GM12878 (cell line): ENCODE results near the gene SELENOP. TPM values are rescaled to one million over a fixed set of nuclear protein-coding genes. Genes with fewer than 3 reads are reported as not detected.

Experiments used
- ATAC-seq: fragments of 200-7000 bp; cut with Tn5 transposase; 3 replicates; pipeline ENCODE4 v1.9.1; 2020; ENCODE audit warnings: mild to moderate bottlenecking, moderate library complexity
- BruUV-seq: library from RNA; stranded (reverse); fragments of 400-500 nt; replicated peaks from 2 replicates; lab custom pipeline; 2021; lab: Mats Ljungman, UMichigan
- CTCF ChIA-PET: fragments of 300-600 bp; sonication (Branson Sonifier 250); formaldehyde crosslinking; extraction: SDS; loops from one replicate; lab custom pipeline; 2021; ENCODE audit warnings: inconsistent platforms; lab: Yijun Ruan, JAX
- POLR2A ChIA-PET: fragments of 350-600 bp; formaldehyde crosslinking; extraction: SDS; loops from one replicate; lab custom pipeline; 2021; ENCODE audit warnings: inconsistent platforms; lab: Charles Lee
- RAD21 ChIA-PET: fragments of 300-600 bp; sonication (Branson Sonifier 250); formaldehyde crosslinking; loops from one replicate; lab custom pipeline; 2023; ENCODE audit warnings: antibody characterized with exemption; ENCODE audit not compliant: unreplicated experiment; lab: Charles Lee
- SMC1A ChIA-PET: fragments of 300-600 bp; sonication (Branson Sonifier 250); formaldehyde crosslinking; loops from one replicate; lab custom pipeline; 2023; ENCODE audit not compliant: unreplicated experiment, uncharacterized antibody; lab: Charles Lee
- DNase-seq: peaks from one replicate; pipeline ENCODE4 v3.0.0-alpha.2; 2011; ENCODE audit warnings: low read depth, low spot score
- FAIRE-seq: peaks from 3 replicates; lab custom pipeline; 2011; peaks lifted over from hg19 to GRCh38; lab: Jason Lieb, UNC
- H2AFZ ChIP-seq: 2 replicates; pipeline ENCODE4 v1.6.0; 2011; ENCODE audit warnings: low read depth, low read length, control low read depth; ENCODE audit not compliant: control insufficient read depth
- H3K27ac ChIP-seq: 2 replicates; pipeline ENCODE4 v1.5.1; 2011; ENCODE audit warnings: control low read depth; ENCODE audit not compliant: control insufficient read depth, insufficient read depth
- H3K27me3 ChIP-seq, 2 experiments: replicated peaks in 1 of 2; 2 replicates each; pipeline versions ENCODE4 v1.6.0 to v1.6.1; 2011; ENCODE audit warnings: low read length in 1 of 2; ENCODE audit not compliant: control insufficient read depth in 2 of 2, insufficient read depth in 2 of 2
- H3K36me3 ChIP-seq, 2 experiments: 2 replicates each; pipeline ENCODE4 v1.5.1; 2011; ENCODE audit warnings: low read length in 1 of 2; ENCODE audit not compliant: control insufficient read depth in 2 of 2, insufficient read depth in 2 of 2
- H3K4me1 ChIP-seq: 2 replicates; pipeline ENCODE4 v1.6.1; 2011; ENCODE audit warnings: mild to moderate bottlenecking, low read length, moderate library complexity, mixed read lengths; ENCODE audit not compliant: control insufficient read depth, insufficient read depth
- H3K4me2 ChIP-seq: 2 replicates; pipeline ENCODE4 v1.6.0; 2011; ENCODE audit warnings: control low read depth; ENCODE audit not compliant: control insufficient read depth, insufficient read depth
- H3K4me3 ChIP-seq: fragments of 200-600 bp; sonication (generic); 2 replicates; pipeline ENCODE4 v1.5.1; 2016
- H3K79me2 ChIP-seq: 2 replicates; pipeline ENCODE4 v1.6.0; 2011; ENCODE audit warnings: low read length; ENCODE audit not compliant: control insufficient read depth, insufficient read depth
- H3K9ac ChIP-seq: 2 replicates; pipeline ENCODE4 v1.8.0; 2011; ENCODE audit warnings: low read length, control low read depth, mixed read lengths; ENCODE audit not compliant: control insufficient read depth, insufficient read depth
- H3K9me3 ChIP-seq: replicated peaks from 3 replicates; pipeline ENCODE4 v1.5.1; 2011; ENCODE audit warnings: mild to moderate bottlenecking, low read length; ENCODE audit not compliant: control insufficient read depth, insufficient read depth
- H4K20me1 ChIP-seq: 2 replicates; pipeline ENCODE4 v1.6.0; 2011; ENCODE audit not compliant: control insufficient read depth, insufficient read depth
- BRCA1 ChIP-seq: IDR thresholded peaks from 2 replicates; pipeline ENCODE4 v1.6.1; 2011; ENCODE audit warnings: low read depth, low read length, improper control_type of control experiment
- FOXM1 ChIP-seq: IDR thresholded peaks from 2 replicates; pipeline ENCODE4 v1.6.1; 2012; ENCODE audit warnings: low read depth, mild to moderate bottlenecking, inconsistent platforms, low read length, moderate library complexity
- HDGF ChIP-seq: fragments of 450-650 bp; IDR thresholded peaks from 2 replicates; pipeline ENCODE4 v1.6.1; 2016; ENCODE audit warnings: antibody characterized with exemption
- MTA3 ChIP-seq: IDR thresholded peaks from 2 replicates; pipeline ENCODE4 v1.6.1; 2012; ENCODE audit warnings: low read length, inconsistent platforms, borderline replicate concordance
- MXI1 ChIP-seq: fragments of 150-350 bp; IDR thresholded peaks from 2 replicates; pipeline ENCODE4 v1.6.1; 2011; ENCODE audit warnings: low read depth, mild to moderate bottlenecking, inconsistent platforms, low read length, improper control_type of control experiment
- MYB ChIP-seq: fragments of 150-350 bp; IDR thresholded peaks from 2 replicates; pipeline ENCODE4 v1.6.1; 2014; ENCODE audit warnings: mild to moderate bottlenecking, low read depth, low read length, borderline replicate concordance
- POU2F2 ChIP-seq: IDR thresholded peaks from 3 replicates; pipeline ENCODE4 v1.6.1; 2011; ENCODE audit warnings: low read depth, mild to moderate bottlenecking, low read length, borderline replicate concordance
- SIN3A ChIP-seq: IDR thresholded peaks from 2 replicates; pipeline ENCODE4 v1.6.1; 2012; ENCODE audit warnings: low read depth, low read length, improper control_type of control experiment
- SPI1 ChIP-seq: IDR thresholded peaks from 2 replicates; pipeline ENCODE4 v1.6.1; 2011; ENCODE audit warnings: low read depth, mild to moderate bottlenecking, low read length, moderate library complexity, borderline replicate concordance; ENCODE audit not compliant: insufficient read depth
- SUPT20H ChIP-seq: IDR thresholded peaks from 2 replicates; pipeline ENCODE4 v1.6.1; 2011; ENCODE audit warnings: low read depth, mild to moderate bottlenecking, low read length, moderate library complexity, borderline replicate concordance; ENCODE audit not compliant: control insufficient read depth
- ZNF217 ChIP-seq: fragments of 450-650 bp; IDR thresholded peaks from 2 replicates; pipeline ENCODE4 v1.6.1; 2017; ENCODE audit warnings: antibody characterized with exemption, mild to moderate bottlenecking
- ZSCAN29 ChIP-seq: fragments of 450-650 bp; IDR thresholded peaks from 2 replicates; pipeline ENCODE4 v1.6.1; 2017; ENCODE audit warnings: mild to moderate bottlenecking, moderate library complexity
- ZZZ3 ChIP-seq: IDR thresholded peaks from 2 replicates; pipeline ENCODE4 v1.6.1; 2011; ENCODE audit warnings: low read depth; ENCODE audit not compliant: control insufficient read depth, insufficient read length
- WGBS: methylation state at CpG from one replicate; pipeline ENCODE4 v1.1.6; 2016; ENCODE audit warnings: low lambda C conversion rate; ENCODE audit not compliant: insufficient replicate concordance, insufficient coverage; ENCODE audit errors: missing lambda C conversion rate; 5-methylcytosine and 5-hydroxymethylcytosine counted together
- in situ Hi-C: fragments of 300-500 bp; cut with MboI; formaldehyde crosslinking; loops from 9 replicates; pipeline ENCODE4 v1.14.3; 2018; ENCODE audit warnings: mixed read lengths
- intact Hi-C: fragments of 100-400 bp; cut with micrococcal nuclease; formaldehyde crosslinking; loops from one replicate; pipeline ENCODE4 v1.14.2; 2022; ENCODE audit not compliant: unreplicated experiment
- polyA plus RNA-seq, 11 experiments: library from polyadenylated mRNA; depleted of rRNA in 4 of 11; unstranded in 6 of 11; stranded (reverse) in 5 of 11; fragments of >200 nt; fragmentation: Nextera tagmentation in 4 of 11; fragmentation: Illumina TruSeq in 1 of 11; extraction: Ambion mirVana in 4 of 11; extraction: Trizol in 1 of 11; gene quantifications; 1 replicate in 1 of 11; 2 replicates in 10 of 11; pipeline versions ENCODE4 v1.2.1 to v1.2.3, GENCODE V29; 2011 to 2016; ENCODE audit warnings: inconsistent platforms in 2 of 11, missing spikeins in 2 of 11, low read depth in 1 of 11
- total RNA-seq, 4 experiments: library from RNA; depleted of rRNA in 3 of 4; stranded (reverse); fragments of >200 nt in 3 of 4; fragmentation: Illumina TruSeq in 1 of 4; extraction: Trizol in 1 of 4; gene quantifications; 2 replicates each; pipeline versions ENCODE4 v1.2.1 to v1.2.3, GENCODE V29; 2013 to 2021

SELENOP gene
- total and polyA plus RNA-seq, 10 of the 15 experiments (the other 5 are each of a cell fraction or from before 2014, with no cell fraction given) = 0.08 to 5.1 (median 0.88) TPM; not detected in 3

DNA sequence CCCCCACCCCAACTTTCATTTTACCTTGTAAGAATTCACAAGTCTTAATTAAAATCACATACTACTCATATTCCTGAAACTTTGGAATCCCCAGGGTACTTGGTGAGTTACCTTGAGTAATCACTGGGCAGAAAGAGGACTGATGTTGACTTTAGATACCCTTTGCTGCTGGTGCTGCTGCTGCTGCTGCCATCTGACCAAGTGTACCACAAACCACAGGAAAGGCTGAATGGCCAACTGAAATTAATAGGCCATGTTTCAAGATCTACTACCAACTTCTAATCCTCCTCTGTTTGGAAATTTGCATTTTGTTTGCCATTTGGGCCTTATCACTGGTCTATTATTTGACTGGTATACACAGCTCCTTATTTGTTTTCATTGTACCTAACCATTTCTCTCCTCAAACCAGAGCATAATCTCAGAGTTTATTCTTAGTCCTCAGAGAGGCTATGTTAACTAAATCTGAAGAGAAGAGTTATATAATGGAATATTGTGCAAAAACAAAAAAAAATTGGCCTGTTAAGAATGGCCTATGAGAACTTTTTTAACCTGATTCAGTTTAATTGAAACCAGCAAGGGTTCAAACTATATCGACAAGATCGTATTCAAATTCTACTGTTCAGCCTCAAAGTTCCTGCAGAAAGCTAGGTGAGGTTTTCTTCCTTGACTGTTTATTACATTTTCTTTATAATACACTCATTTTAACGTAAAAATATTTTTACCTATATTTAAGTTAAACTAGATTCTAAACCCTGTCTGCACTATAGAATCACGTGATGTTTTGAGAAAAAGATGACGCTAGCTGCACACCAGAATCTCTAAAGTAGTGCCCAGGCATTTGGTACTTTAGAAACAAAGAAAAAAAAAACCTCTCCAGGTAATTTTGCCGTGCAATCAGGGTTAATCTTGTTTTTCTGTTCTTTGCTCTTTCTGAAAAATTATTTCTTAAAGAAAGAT is 13.1 kb downstream of the SELENOP start:
- H2AFZ ChIP-seq = no peak overlapping the region
- no peak overlapping the region for H3K4me2 ChIP-seq
- H4K20me1 ChIP-seq = no peaks in the 10 kb centered on the region
- no peak for TF ChIP-seq ZSCAN29
- TF ChIP-seq ZZZ3 = no peak
- no peak for TF ChIP-seq ZNF217
- no peak for TF ChIP-seq SPI1
- no peak for TF ChIP-seq BRCA1
- TF ChIP-seq SUPT20H = no peak
- no peak for TF ChIP-seq MYB
- no peak for TF ChIP-seq HDGF
- TF ChIP-seq POU2F2 = no peak
- TF ChIP-seq MXI1 = no peak
- TF ChIP-seq MTA3 = no peak
- TF ChIP-seq FOXM1 = no peak
- no peak for TF ChIP-seq SIN3A
- TF ChIP-seq, all 136 proteins: peak for 0
- in situ Hi-C loops (no loop called here), intact Hi-C loops (no loop called here)
- ChIA-PET RAD21 (no interaction called here), CTCF (no interaction called here), SMC1A (no interaction called here), POLR2A (interaction anchor here (0.7 kb wide), 1 partner anchor 326 kb away, joined by 3 read pairs; no protein-coding TSS in a partner anchor)
- H3K4me3 ChIP-seq = no peak overlapping the region
- ATAC-seq (no peak), FAIRE-seq (no peak), DNase-seq (no peak)
- H3K9me3 ChIP-seq = no peaks in the 10 kb centered on the region
- H3K9ac ChIP-seq = no peak overlapping the region
- no peak overlapping the region for H3K27ac ChIP-seq
- BruUV-seq = no TSS peak
- H3K4me1 ChIP-seq = no peaks in the 10 kb centered on the region
- no peaks in the 10 kb centered on the region for H3K36me3 ChIP-seq
- no peaks in the 10 kb centered on the region for H3K27me3 ChIP-seq
- WGBS = 87% methylated on average over 6 of the region's 6 CpGs
- H3K79me2 ChIP-seq = no peaks in the 10 kb centered on the region
